Neuronal stem cell (in vitro differentiated cells): ENCODE results near the gene EGFL8.
"Not testable (repeated sequence)": the region's sequence is repeated elsewhere in the genome, so short reads cannot be mapped to it uniquely, and the experiment has no call there.

Experiments used
- DNase-seq: peaks from one replicate; pipeline ENCODE4 v3.0.0-alpha.2; 2013; ENCODE audit warnings: low spot score
- H2AFZ ChIP-seq: one replicate; pipeline ENCODE4 v1.6.1; 2013; ENCODE audit warnings: mild to moderate bottlenecking, low read length, inconsistent platforms
- H2AK5ac ChIP-seq: 2 replicates; pipeline ENCODE4 v1.6.1; 2013; ENCODE audit warnings: low read depth, mild to moderate bottlenecking, inconsistent platforms, low read length, moderate library complexity, mixed read lengths
- H2BK120ac ChIP-seq: 2 replicates; pipeline ENCODE4 v1.6.1; 2013; ENCODE audit warnings: low read depth, mild to moderate bottlenecking, inconsistent platforms, low read length, moderate library complexity, mixed read lengths
- H2BK12ac ChIP-seq: one replicate; pipeline ENCODE4 v1.6.1; 2013; ENCODE audit warnings: low read length, inconsistent platforms
- H2BK15ac ChIP-seq: 2 replicates; pipeline ENCODE4 v1.6.1; 2013; ENCODE audit warnings: mild to moderate bottlenecking, low read length, inconsistent platforms, mixed read lengths
- H2BK5ac ChIP-seq: one replicate; pipeline ENCODE4 v1.6.1; 2013; ENCODE audit warnings: inconsistent platforms, mild to moderate bottlenecking, low read length, moderate library complexity
- H3K14ac ChIP-seq: one replicate; pipeline ENCODE4 v1.6.1; 2013; ENCODE audit warnings: low read length, inconsistent platforms
- H3K18ac ChIP-seq: 2 replicates; pipeline ENCODE4 v1.6.1; 2013; ENCODE audit warnings: low read length, inconsistent platforms
- H3K23ac ChIP-seq: 2 replicates; pipeline ENCODE4 v1.6.1; 2013; ENCODE audit warnings: low read depth, mild to moderate bottlenecking, mixed read lengths, low read length, inconsistent platforms; ENCODE audit not compliant: poor library complexity
- H3K27ac ChIP-seq: replicated peaks from 3 replicates; pipeline ENCODE4 v1.5.1; 2013; ENCODE audit warnings: low read length, inconsistent platforms
- H3K27me3 ChIP-seq, 3 experiments: 2 replicates each; pipeline ENCODE4 v1.6.1; 2013; ENCODE audit warnings: low read length in 3 of 3, mild to moderate bottlenecking in 2 of 3, inconsistent platforms in 1 of 3, low read depth in 1 of 3, mixed read lengths in 1 of 3, moderate library complexity in 1 of 3; ENCODE audit not compliant: control insufficient read depth in 3 of 3, insufficient read depth in 3 of 3
- H3K36me3 ChIP-seq, 2 donors: replicated peaks in 1 of 2; 2 replicates each; pipeline ENCODE4 v1.6.1; 2013; ENCODE audit warnings: low read length in 2 of 2; ENCODE audit not compliant: control insufficient read depth in 2 of 2, insufficient read depth in 2 of 2
- H3K4ac ChIP-seq: 2 replicates; pipeline ENCODE4 v1.6.1; 2013; ENCODE audit warnings: inconsistent platforms, mild to moderate bottlenecking, low read length, moderate library complexity
- H3K4me1 ChIP-seq, 2 donors: 1 replicate in 1 of 2; 2 replicates in 1 of 2; pipeline ENCODE4 v1.6.1; 2013; ENCODE audit warnings: low read length in 2 of 2, low read depth in 1 of 2; ENCODE audit not compliant: control insufficient read depth in 2 of 2, insufficient read depth in 1 of 2
- H3K4me2 ChIP-seq: one replicate; pipeline ENCODE4 v1.6.1; 2013; ENCODE audit warnings: mild to moderate bottlenecking, low read length, inconsistent platforms; ENCODE audit not compliant: insufficient read depth, poor library complexity, severe bottlenecking
- H3K4me3 ChIP-seq, 2 donors: 2 replicates each; pipeline ENCODE4 v1.5.1; 2013; ENCODE audit warnings: low read length in 2 of 2, mild to moderate bottlenecking in 2 of 2, inconsistent platforms in 1 of 2, moderate library complexity in 1 of 2
- H3K79me1 ChIP-seq: one replicate; pipeline ENCODE4 v1.6.1; 2013; ENCODE audit warnings: low read depth, mild to moderate bottlenecking, inconsistent platforms, low read length, moderate library complexity
- H3K9ac ChIP-seq: one replicate; pipeline ENCODE4 v1.6.1; 2013; ENCODE audit warnings: mild to moderate bottlenecking, low read depth, low read length, inconsistent platforms; ENCODE audit not compliant: poor library complexity
- H3K9me3 ChIP-seq, 2 donors: replicated peaks in 1 of 2; 2 replicates each; pipeline versions ENCODE3 to v1.6.1; 2013; ENCODE audit warnings: low read length in 2 of 2, mild to moderate bottlenecking in 2 of 2, inconsistent platforms in 1 of 2, low read depth in 1 of 2, mixed read lengths in 1 of 2, moderate library complexity in 1 of 2; ENCODE audit not compliant: control insufficient read depth in 2 of 2, insufficient read depth in 1 of 2
- H4K8ac ChIP-seq: one replicate; pipeline ENCODE4 v1.6.1; 2013; ENCODE audit warnings: low read depth, mild to moderate bottlenecking, inconsistent platforms, low read length, moderate library complexity
- H4K91ac ChIP-seq: one replicate; pipeline ENCODE4 v1.6.1; 2013; ENCODE audit warnings: low read length, low read depth, mild to moderate bottlenecking, inconsistent platforms; ENCODE audit not compliant: poor library complexity
- WGBS, 2 donors: extraction: QIAGEN DNeasy Blood & Tissue Kit; methylation state at CpG; one replicate each; pipeline ENCODE4 v1.1.7; 2013; ENCODE audit warnings: missing lambda C conversion rate in 2 of 2, mixed read lengths in 1 of 2; ENCODE audit not compliant: insufficient read length in 2 of 2, insufficient replicate concordance in 1 of 2; ENCODE audit errors: extremely low coverage in 2 of 2; 5-methylcytosine and 5-hydroxymethylcytosine counted together

EGFL8 gene

GRCh38 chr6:32192608-32193039 lies 28.2 kb downstream of the EGFL8 start, which contains the start of gene GPSM3:
TSS of gene GPSM3 (minus strand) at chr6:32192643. CDS start at chr6:32192513, 130 bp downstream.
- Histone ChIP-seq H3K23ac (peak within 1 kb of the TSS; percentile 44), H3K27me3 (no peaks in the 10 kb centered on the region), H4K91ac (peak within 1 kb of the TSS; percentile 83), H3K14ac (peak within 1 kb of the TSS; percentile 58), H3K4me2 (no peak within 1 kb of the TSS), H2AFZ (peak within 1 kb of the TSS; percentile 59), H4K8ac (no peak within 1 kb of the TSS), H3K4ac (peak within 1 kb of the TSS; percentile 53), H3K4me1 (peaks cover 39 to 41% of the 10 kb centered on the region in 2 donors), H2BK12ac (peak within 1 kb of the TSS; percentile 99), H2BK5ac (peak within 1 kb of the TSS; percentile 88), H2BK15ac (peak within 1 kb of the TSS; percentile 97), H3K4me3 (no peak within 1 kb of the TSS), H3K36me3 (peaks cover 3 to 6% of the 10 kb centered on the region in 2 donors), H3K18ac (peak within 1 kb of the TSS; percentile 93), H3K9me3 (no peaks in the 10 kb centered on the region), H3K27ac (peak within 1 kb of the TSS; percentile 98), H3K9ac (no peak within 1 kb of the TSS), H2BK120ac (peak within 1 kb of the TSS; percentile 88), H2AK5ac (peak within 1 kb of the TSS; percentile 58), H3K79me1 (peaks cover 4% of the 10 kb centered on the region)
- DNase-seq = no peak
- no CpG with 5 or more reads among the region's 5 CpGs for WGBS, 2 donors

- H2BK12ac ChIP-seq, H3K14ac ChIP-seq, H3K27ac ChIP-seq, H2BK120ac ChIP-seq, H2AK5ac ChIP-seq, H3K36me3 ChIP-seq, H4K91ac ChIP-seq, H3K18ac ChIP-seq, H3K4me2 ChIP-seq, H2BK15ac ChIP-seq, H3K4me3 ChIP-seq, DNase-seq, H3K9me3 ChIP-seq, H3K4ac ChIP-seq, H3K9ac ChIP-seq, H2BK5ac ChIP-seq, H3K23ac ChIP-seq, H3K27me3 ChIP-seq, H3K79me1 ChIP-seq, H4K8ac ChIP-seq: not testable (repeated sequence)
- H3K4me1 ChIP-seq = peaks cover 37 to 41% of the 10 kb centered on the region in 2 donors
- WGBS, 2 donors = no CpG with 5 or more reads among the region's 13 CpGs
- peak overlapping the region; percentile 59 for H2AFZ ChIP-seq
Observed at GRCh38 chr6:32193096-32193495, 28.7 kb downstream of the EGFL8 start.

GRCh38 chr6:32194388-32194787 lies 30.0 kb downstream of the EGFL8 start:
- H3K79me1 ChIP-seq = no peaks in the 10 kb centered on the region
- H3K9me3 ChIP-seq = no peaks in the 10 kb centered on the region
- no peak overlapping the region for H3K23ac ChIP-seq
- no peak overlapping the region for H3K9ac ChIP-seq
- H4K91ac ChIP-seq = no peak overlapping the region
- H3K36me3 ChIP-seq = no peaks in the 10 kb centered on the region
- H3K18ac ChIP-seq = no peak overlapping the region
- H3K4me1 ChIP-seq = peaks cover 31 to 37% of the 10 kb centered on the region in 2 donors
- H2AFZ ChIP-seq = no peak overlapping the region
- H3K27ac ChIP-seq = no peak overlapping the region
- no peak for DNase-seq
- no peak overlapping the region for H3K4ac ChIP-seq
- H3K4me3 ChIP-seq = peak overlapping the region in 1 of 2 donors; percentile 51
- no peak overlapping the region for H3K14ac ChIP-seq
- H2BK120ac ChIP-seq = no peak overlapping the region
- peak overlapping the region; percentile 47 for H2AK5ac ChIP-seq
- H3K27me3 ChIP-seq = no peaks in the 10 kb centered on the region
- no peak overlapping the region for H3K4me2 ChIP-seq
- whole genome bisulfite sequencing, 2 donors = no CpG with 5 or more reads among the region's 4 CpGs
- H2BK5ac ChIP-seq = no peak overlapping the region
- H2BK15ac ChIP-seq = no peak overlapping the region
- H2BK12ac ChIP-seq = peak overlapping the region; percentile 2
- no peak overlapping the region for H4K8ac ChIP-seq

GRCh38 chr6:32194825-32195651 lies 30.6 kb downstream of the EGFL8 start:
- no peak overlapping the region for H3K4ac ChIP-seq
- no peak overlapping the region for H2BK5ac ChIP-seq
- peak overlapping the region; percentile 53 for H3K4me2 ChIP-seq
- H3K23ac ChIP-seq = peak overlapping the region; percentile 100
- H2BK15ac ChIP-seq = no peak overlapping the region
- H2AK5ac ChIP-seq = no peak overlapping the region
- no CpG with 5 or more reads among the region's 15 CpGs for WGBS, 2 donors
- no peak overlapping the region for H4K8ac ChIP-seq
- no peaks in the 10 kb centered on the region for H3K27me3 ChIP-seq
- H3K4me1 ChIP-seq = peaks cover 31 to 37% of the 10 kb centered on the region in 2 donors
- H3K14ac ChIP-seq = no peak overlapping the region
- H2AFZ ChIP-seq = no peak overlapping the region
- peak overlapping the region; percentile 24 for H3K18ac ChIP-seq
- peak overlapping the region; percentile 51 to 64 for H3K4me3 ChIP-seq
- no peak for DNase-seq
- H3K79me1 ChIP-seq = no peaks in the 10 kb centered on the region
- H4K91ac ChIP-seq = no peak overlapping the region
- H3K9ac ChIP-seq = no peak overlapping the region
- H3K27ac ChIP-seq = peak overlapping the region; percentile 92
- H3K36me3 ChIP-seq = no peaks in the 10 kb centered on the region
- H3K9me3 ChIP-seq = no peaks in the 10 kb centered on the region
- no peak overlapping the region for H2BK12ac ChIP-seq
- H2BK120ac ChIP-seq = no peak overlapping the region
